Peyer's patch (tissue), 4 donors: ENCODE results near the gene RASSF1. TPM values are rescaled to one million over a fixed set of nuclear protein-coding genes. Genes with fewer than 3 reads are reported as not detected.

Experiments
- DNase-seq, 3 donors: peaks; one replicate each; pipeline ENCODE4 v3.0.0-alpha.2; 2017 to 2019
- H3K27ac ChIP-seq, 4 donors: fragments of 200-600 bp; sonication (generic); one replicate each; pipeline ENCODE4 v1.5.1; 2016 to 2019
- H3K27me3 ChIP-seq, 2 donors: fragments of 200-600 bp; sonication (generic); one replicate each; pipeline ENCODE4 v1.5.1; 2019
- H3K36me3 ChIP-seq, 3 donors: fragments of 200-600 bp; sonication (generic); one replicate each; pipeline ENCODE4 v1.5.1; 2016 to 2019
- H3K4me1 ChIP-seq, 4 donors: fragments of 200-600 bp; sonication (generic); one replicate each; pipeline ENCODE4 v1.5.1; 2016 to 2019
- H3K4me3 ChIP-seq, 4 donors: fragments of 200-600 bp; sonication (generic); 1 replicate in 3 of 4; 2 replicates in 1 of 4; pipeline ENCODE4 v1.5.1; 2016 to 2019; ENCODE audit warnings: mild to moderate bottlenecking in 1 of 4
- H3K9me3 ChIP-seq, 4 donors: fragments of 200-600 bp; sonication (generic); one replicate each; pipeline ENCODE4 v1.5.1; 2016 to 2019; ENCODE audit warnings: mild to moderate bottlenecking in 1 of 4
- POLR2A ChIP-seq, 2 donors: fragments of 450-650 bp; IDR thresholded peaks; one replicate each; pipeline ENCODE4 v1.5.1; 2017; ENCODE audit warnings: antibody characterized with exemption in 2 of 2, mild to moderate bottlenecking in 2 of 2, moderate library complexity in 2 of 2
- total RNA-seq, 4 donors: library from RNA; depleted of rRNA; stranded (reverse); fragments of >200 nt; gene quantifications; one replicate each; pipeline ENCODE4 v1.1.0, GENCODE V29; 2016
- TF ChIP-seq, protein P1 (sequence below), 6 experiments: fragments of 450-650 bp in 4 of 6; fragments of 200-600 bp in 2 of 6; sonication (generic) in 1 of 6; IDR thresholded peaks; one replicate each; pipeline ENCODE4 v1.5.1; 2017 to 2019; ENCODE audit warnings: antibody characterized with exemption in 6 of 6, mild to moderate bottlenecking in 3 of 6, moderate library complexity in 1 of 6

The RASSF1 gene
- total RNA-seq, 4 donors from 2014 or later, result 27.6 to 80.0 (median 29.4) TPM

DNA sequence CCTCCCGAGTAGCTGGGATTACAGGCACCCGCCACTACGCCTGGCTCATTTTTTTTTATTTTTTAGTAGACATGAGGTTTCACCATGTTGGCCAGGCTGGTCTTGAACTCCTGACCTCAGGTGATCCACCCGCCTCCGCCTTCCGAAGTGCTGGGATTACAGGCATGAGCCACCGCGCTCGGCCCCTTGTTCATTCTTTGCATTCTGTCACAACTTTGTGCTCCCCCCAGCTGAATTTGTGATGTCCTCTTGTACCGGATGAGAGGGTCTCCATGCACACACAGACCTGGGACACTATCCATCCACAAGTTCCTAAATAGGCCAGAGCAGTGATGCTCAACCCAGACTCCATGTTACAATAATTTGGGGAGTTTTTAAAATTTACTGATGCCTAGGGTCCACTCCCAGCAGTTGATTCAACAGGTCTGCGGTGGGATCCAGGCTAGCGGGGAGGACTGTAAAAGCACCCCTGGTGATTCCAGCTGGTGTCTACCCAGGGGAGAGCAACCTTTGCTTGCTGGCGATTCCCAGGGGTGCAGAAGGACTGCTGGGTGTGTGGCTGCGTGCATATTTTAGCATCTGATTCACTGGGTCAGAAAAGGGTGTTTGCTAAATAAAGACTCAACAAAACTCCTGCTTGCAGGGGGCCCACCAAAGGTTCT is 1.0 kb downstream of the RASSF1 start:
- no peak for DNase-seq
- Histone ChIP-seq H3K4me1 (peaks cover 3 to 57% (median 13%) of the 10 kb centered on the region in 4 donors), H3K4me3 (peak overlapping the region; percentile 43 to 92 (median 70)), H3K9me3 (no peaks in the 10 kb centered on the region), H3K36me3 (no peaks in the 10 kb centered on the region), H3K27me3 (no peaks in the 10 kb centered on the region), H3K27ac (peak overlapping the region; percentile 91 to 99 (median 96))
- no peak for TF ChIP-seq POLR2A (IDR thresholded peaks at IDR 0.05)
- TF ChIP-seq, protein P1, sequence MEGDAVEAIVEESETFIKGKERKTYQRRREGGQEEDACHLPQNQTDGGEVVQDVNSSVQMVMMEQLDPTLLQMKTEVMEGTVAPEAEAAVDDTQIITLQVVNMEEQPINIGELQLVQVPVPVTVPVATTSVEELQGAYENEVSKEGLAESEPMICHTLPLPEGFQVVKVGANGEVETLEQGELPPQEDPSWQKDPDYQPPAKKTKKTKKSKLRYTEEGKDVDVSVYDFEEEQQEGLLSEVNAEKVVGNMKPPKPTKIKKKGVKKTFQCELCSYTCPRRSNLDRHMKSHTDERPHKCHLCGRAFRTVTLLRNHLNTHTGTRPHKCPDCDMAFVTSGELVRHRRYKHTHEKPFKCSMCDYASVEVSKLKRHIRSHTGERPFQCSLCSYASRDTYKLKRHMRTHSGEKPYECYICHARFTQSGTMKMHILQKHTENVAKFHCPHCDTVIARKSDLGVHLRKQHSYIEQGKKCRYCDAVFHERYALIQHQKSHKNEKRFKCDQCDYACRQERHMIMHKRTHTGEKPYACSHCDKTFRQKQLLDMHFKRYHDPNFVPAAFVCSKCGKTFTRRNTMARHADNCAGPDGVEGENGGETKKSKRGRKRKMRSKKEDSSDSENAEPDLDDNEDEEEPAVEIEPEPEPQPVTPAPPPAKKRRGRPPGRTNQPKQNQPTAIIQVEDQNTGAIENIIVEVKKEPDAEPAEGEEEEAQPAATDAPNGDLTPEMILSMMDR (IDR thresholded peaks at IDR 0.05), result no peak

DNA sequence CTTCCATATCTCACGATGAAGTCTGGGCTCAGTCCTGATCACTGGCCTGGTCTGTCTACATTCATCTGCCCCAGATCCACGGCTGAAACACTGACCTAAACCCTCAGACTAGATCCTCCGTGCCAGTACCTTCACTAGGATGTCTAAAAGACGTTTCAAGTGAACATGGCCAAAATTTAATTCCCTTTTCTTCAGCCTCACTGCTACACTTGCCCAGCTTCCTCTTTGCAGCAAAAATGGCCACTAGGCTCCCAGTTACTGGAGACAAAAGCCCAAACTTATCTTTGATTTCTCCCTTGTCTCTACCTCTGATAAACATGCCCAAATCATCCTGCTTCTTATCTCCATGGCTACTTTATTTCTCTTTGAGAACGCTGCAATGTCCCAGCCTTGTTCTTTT is 1.7 kb downstream of the RASSF1 start:
- no peak for DNase-seq
- H3K36me3 ChIP-seq, result no peaks in the 10 kb centered on the region
- H3K4me3 ChIP-seq, result peak overlapping the region; percentile 58 to 92 (median 76)
- H3K27me3 ChIP-seq, result no peaks in the 10 kb centered on the region
- no peak for TF ChIP-seq POLR2A (IDR thresholded peaks at IDR 0.05)
- TF ChIP-seq, protein P1 (IDR thresholded peaks at IDR 0.05), result peak in 1 of 6 experiments; percentile 8
- peak overlapping the region; percentile 96 to 99 (median 98) for H3K27ac ChIP-seq
- H3K9me3 ChIP-seq, result no peaks in the 10 kb centered on the region
- H3K4me1 ChIP-seq, result peaks cover 3 to 63% (median 16%) of the 10 kb centered on the region in 4 donors

DNA sequence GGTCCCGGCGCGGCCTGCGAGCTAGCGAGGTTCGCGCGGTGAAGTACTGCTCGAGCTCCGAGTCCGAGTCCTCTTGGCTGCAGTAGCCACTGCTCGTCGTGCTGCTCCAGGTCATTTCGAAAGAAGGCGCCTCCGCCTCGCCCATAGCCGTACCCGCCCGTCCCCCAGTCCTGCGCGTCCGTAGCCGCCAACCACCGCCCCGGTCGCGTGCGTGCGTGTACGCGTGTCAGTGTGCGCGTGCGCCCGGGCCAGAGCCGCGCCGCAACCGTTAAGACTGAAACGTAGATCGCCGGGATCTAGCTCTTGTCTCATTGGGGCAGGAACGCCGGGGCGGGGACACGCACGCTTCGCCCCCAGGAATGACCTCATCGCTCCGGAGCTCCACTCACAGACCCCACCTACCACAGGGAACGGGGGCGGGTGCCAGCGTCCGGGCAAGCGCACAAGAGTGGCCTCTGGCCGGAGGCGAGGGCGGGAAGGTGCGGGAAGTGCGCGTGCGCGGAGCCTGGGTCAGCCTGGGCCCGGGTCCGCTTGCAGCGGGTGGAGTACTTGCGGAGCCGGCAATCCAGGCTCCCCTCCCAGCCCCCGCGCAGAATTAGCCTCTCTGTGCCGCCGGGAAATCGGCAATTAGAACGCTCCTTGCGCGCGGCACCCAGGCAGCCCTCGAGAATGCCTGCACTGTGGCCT is 3.3 kb downstream of the RASSF1 start:
- peak; percentile 99 to 100 (median 99) for DNase-seq
- Histone ChIP-seq H3K4me3 (peak overlapping the region; percentile 58 to 92 (median 76)), H3K27ac (peak overlapping the region; percentile 96 to 99 (median 98)), H3K4me1 (peaks cover 3 to 71% (median 16%) of the 10 kb centered on the region in 4 donors), H3K27me3 (no peaks in the 10 kb centered on the region), H3K36me3 (peaks cover 0 to under 1% (median 0%) of the 10 kb centered on the region in 3 donors), H3K9me3 (no peaks in the 10 kb centered on the region)
- TF ChIP-seq POLR2A (IDR thresholded peaks at IDR 0.05), result peak; percentile 71 to 94
- TF ChIP-seq, protein P1 (IDR thresholded peaks at IDR 0.05), result no peak

DNA sequence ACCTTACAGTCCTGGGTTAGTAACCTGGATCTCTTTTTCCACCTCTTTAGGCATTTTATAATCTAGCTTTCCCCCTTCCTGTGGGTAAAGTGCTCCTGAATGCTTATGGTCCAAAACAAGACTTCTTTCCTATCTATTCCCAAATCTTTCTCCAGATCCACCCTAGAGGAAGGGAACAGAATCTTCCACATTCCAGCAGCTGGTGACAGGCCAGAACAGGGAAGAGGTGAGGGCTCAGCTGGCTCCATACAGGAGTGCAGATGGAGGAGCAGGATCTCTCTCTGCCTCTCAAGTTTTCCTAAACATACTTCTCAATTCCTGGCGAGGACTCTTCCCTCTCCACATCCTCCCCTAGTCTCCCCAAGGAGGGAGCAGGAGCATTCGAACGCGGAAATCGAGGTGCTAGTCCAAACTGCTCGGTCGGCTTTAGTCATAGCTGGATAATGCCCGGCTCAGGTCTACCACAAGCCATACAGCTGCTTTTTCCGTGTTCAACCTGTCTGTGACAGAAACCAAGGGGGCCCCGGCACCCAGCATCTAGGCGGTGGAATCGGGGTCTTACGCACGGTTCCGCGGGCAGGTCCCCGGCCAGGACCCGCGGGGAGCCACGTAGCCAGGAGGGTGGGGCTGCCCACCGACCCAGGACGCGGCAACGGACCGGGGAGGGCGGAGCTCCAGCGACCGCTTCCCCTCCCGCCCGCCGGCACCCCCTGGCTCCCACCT is 4.0 kb downstream of the RASSF1 start:
- peak overlapping the region; percentile 58 to 92 (median 76) for H3K4me3 ChIP-seq
- TF ChIP-seq POLR2A (IDR thresholded peaks at IDR 0.05), result no peak
- TF ChIP-seq, protein P1 (IDR thresholded peaks at IDR 0.05), result no peak
- peak overlapping the region; percentile 96 to 99 (median 98) for H3K27ac ChIP-seq
- H3K36me3 ChIP-seq, result peaks cover 0 to 7% (median 0%) of the 10 kb centered on the region in 3 donors
- no peak for DNase-seq
- H3K9me3 ChIP-seq, result no peaks in the 10 kb centered on the region
- H3K27me3 ChIP-seq, result no peaks in the 10 kb centered on the region
- H3K4me1 ChIP-seq, result peaks cover 3 to 70% (median 15%) of the 10 kb centered on the region in 4 donors

DNA sequence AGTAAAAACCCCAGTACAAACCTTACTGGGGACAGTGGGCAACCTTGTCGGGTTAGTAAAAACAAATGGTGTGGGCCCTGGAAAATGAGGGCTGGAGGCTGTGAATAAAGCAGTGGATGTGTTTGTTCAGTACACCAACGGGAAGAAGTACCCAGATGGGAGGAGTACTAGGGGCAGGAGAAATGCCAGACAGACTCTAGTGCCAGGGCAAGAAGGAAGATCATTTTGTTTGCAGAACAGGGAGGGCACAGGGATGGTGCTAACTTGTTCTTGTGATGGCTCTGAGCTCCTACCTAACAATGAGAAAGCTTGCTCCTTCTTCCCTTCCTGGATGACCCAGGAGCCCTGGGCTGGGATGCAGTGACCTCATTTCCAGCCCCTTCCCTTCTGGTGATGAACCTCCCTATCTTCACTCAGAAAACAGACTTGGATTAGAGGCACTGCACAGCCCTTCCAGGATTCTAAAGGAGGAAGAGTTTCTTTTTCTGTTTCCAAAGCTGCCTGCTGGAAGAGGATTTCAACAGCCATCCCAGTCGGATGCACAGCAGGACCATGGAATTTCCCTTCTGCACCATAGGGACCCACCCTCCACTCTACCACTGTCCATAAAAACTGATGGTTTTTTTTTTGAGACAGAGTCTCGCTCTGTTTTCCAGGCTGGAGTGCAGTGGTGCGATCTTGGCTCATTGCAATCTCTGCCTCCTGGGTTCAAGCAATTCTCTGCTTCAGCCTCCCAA is 6.1 kb downstream of the RASSF1 start:
- no peak for TF ChIP-seq POLR2A (IDR thresholded peaks at IDR 0.05)
- TF ChIP-seq, protein P1 (IDR thresholded peaks at IDR 0.05), result no peak
- no peak for DNase-seq
- Histone ChIP-seq H3K4me3 (no peak overlapping the region), H3K4me1 (peaks cover 0 to 49% (median 12%) of the 10 kb centered on the region in 4 donors), H3K27ac (peak overlapping the region; percentile 38 to 99 (median 84)), H3K36me3 (peaks cover 0 to 28% (median 0%) of the 10 kb centered on the region in 3 donors), H3K9me3 (no peaks in the 10 kb centered on the region), H3K27me3 (no peaks in the 10 kb centered on the region)
